Activated naive CD8-positive, alpha-beta T cell treated with anti-CD3 and anti-CD28 coated beads, Interleukin-2, amount 10 ng/mL, durations not matched to agents 7 days and 5 days (primary cell): ENCODE measurements around the gene CCDC40. TPM values are rescaled to one million over a fixed set of nuclear protein-coding genes. Genes with fewer than 3 reads are reported as not detected.

Experiments used
- ATAC-seq: fragments of 150-1000 bp; cut with Tn5 transposase; one replicate; pipeline ENCODE4 v1.10.0; 2021; ENCODE audit warnings: low read depth, moderate library complexity
- POLR2A ChIA-PET: fragments of 350-600 bp; sonication (Branson Sonifier 250); formaldehyde crosslinking; loops from one replicate; lab custom pipeline; 2021; ENCODE audit warnings: antibody characterized with exemption; lab: Charles Lee
- DNase-seq: peaks from one replicate; pipeline ENCODE4 v3.0.0; 2021
- H3K27ac Mint-ChIP-seq: one replicate; pipeline ENCODE4 v1.8.0; 2022; ENCODE audit warnings: mild to moderate bottlenecking, mixed read lengths
- H3K27me3 Mint-ChIP-seq: one replicate; pipeline ENCODE4 v1.8.0; 2022; ENCODE audit warnings: mild to moderate bottlenecking, moderate library complexity, mixed read lengths
- H3K36me3 Mint-ChIP-seq: one replicate; pipeline ENCODE4 v1.8.0; 2021; ENCODE audit warnings: mild to moderate bottlenecking, mixed read lengths
- H3K4me1 Mint-ChIP-seq: one replicate; pipeline ENCODE4 v1.8.0; 2021; ENCODE audit warnings: mixed read lengths
- H3K4me3 Mint-ChIP-seq: one replicate; pipeline ENCODE4 v1.8.0; 2022; ENCODE audit warnings: mild to moderate bottlenecking, moderate library complexity, mixed read lengths
- H3K9me3 Mint-ChIP-seq: one replicate; pipeline ENCODE4 v1.8.0; 2021; ENCODE audit warnings: mixed read lengths
- total RNA-seq, 2 experiments: library from RNA; stranded (reverse); gene quantifications; one replicate each; pipeline ENCODE4 v1.2.3, GENCODE V29; 2021

The CCDC40 gene
- total RNA-seq, 2 experiments from 2014 or later = 1.3 to 1.4 TPM

- Mint-ChIP-seq H3K4me3 (no peak overlapping the region), H3K27ac (no peak overlapping the region), H3K36me3 (no peaks in the 10 kb centered on the region), H3K9me3 (no peaks in the 10 kb centered on the region), H3K27me3 (no peaks in the 10 kb centered on the region), H3K4me1 (no peaks in the 10 kb centered on the region)
- peak; percentile 71 for DNase-seq
- peak; percentile 46 for ATAC-seq
- POLR2A ChIA-PET = interaction anchor here (0.7 to 1.4 kb wide), 2 partner anchors 12 to 14 kb away, joined by 3 to 4 read pairs; no protein-coding TSS in a partner anchor
These were observed 30.8 kb upstream of the CCDC40 start for GRCh38 chr17:80005360-80006338.

GRCh38 chr17:80006339-80006720, 30.1 kb upstream of the CCDC40 start:
- POLR2A ChIA-PET = interaction anchor here (0.7 kb wide), 1 partner anchor 14 kb away, joined by 3 read pairs; no protein-coding TSS in a partner anchor
- ATAC-seq (no peak), DNase-seq (no peak)
- H3K4me1 Mint-ChIP-seq = no peaks in the 10 kb centered on the region
- no peaks in the 10 kb centered on the region for H3K9me3 Mint-ChIP-seq
- H3K36me3 Mint-ChIP-seq = no peaks in the 10 kb centered on the region
- no peak overlapping the region for H3K27ac Mint-ChIP-seq
- no peaks in the 10 kb centered on the region for H3K27me3 Mint-ChIP-seq
- no peak overlapping the region for H3K4me3 Mint-ChIP-seq

- POLR2A ChIA-PET = no interaction called here
These were observed 29.4 kb upstream of the CCDC40 start for GRCh38 chr17:80006811-80007752.

GRCh38 chr17:80007939-80008338, 28.5 kb upstream of the CCDC40 start:
- Mint-ChIP-seq H3K27ac (no peak overlapping the region), H3K36me3 (no peaks in the 10 kb centered on the region), H3K27me3 (no peaks in the 10 kb centered on the region), H3K4me3 (no peak overlapping the region), H3K4me1 (no peaks in the 10 kb centered on the region), H3K9me3 (no peaks in the 10 kb centered on the region)
- POLR2A ChIA-PET = no interaction called here
- ATAC-seq = no peak
- DNase-seq = no peak

More at GRCh38 chr17:80006811-80007752, 29.4 kb upstream of the CCDC40 start:
- Mint-ChIP-seq H3K27me3 (no peaks in the 10 kb centered on the region), H3K36me3 (no peaks in the 10 kb centered on the region), H3K27ac (no peak overlapping the region), H3K4me3 (no peak overlapping the region), H3K4me1 (no peaks in the 10 kb centered on the region), H3K9me3 (no peaks in the 10 kb centered on the region)
- ATAC-seq (no peak), DNase-seq (no peak)

GRCh38 chr17:80008383-80008840, 28.0 kb upstream of the CCDC40 start:
- DNase-seq (peak; percentile 85), ATAC-seq (peak; percentile 73)
- no peaks in the 10 kb centered on the region for H3K27me3 Mint-ChIP-seq
- no peaks in the 10 kb centered on the region for H3K36me3 Mint-ChIP-seq
- no peaks in the 10 kb centered on the region for H3K9me3 Mint-ChIP-seq
- H3K4me3 Mint-ChIP-seq = no peak overlapping the region
- no peaks in the 10 kb centered on the region for H3K4me1 Mint-ChIP-seq
- POLR2A ChIA-PET = interaction anchor here (0.6 kb wide), 1 partner anchor 1226 kb away, joined by 3 read pairs; no protein-coding TSS in a partner anchor
- no peak overlapping the region for H3K27ac Mint-ChIP-seq

GRCh38 chr17:80008848-80009247, 27.6 kb upstream of the CCDC40 start:
- Mint-ChIP-seq H3K9me3 (no peaks in the 10 kb centered on the region), H3K27ac (no peak overlapping the region), H3K36me3 (no peaks in the 10 kb centered on the region), H3K4me1 (no peaks in the 10 kb centered on the region), H3K27me3 (no peaks in the 10 kb centered on the region), H3K4me3 (no peak overlapping the region)
- no peak for DNase-seq
- POLR2A ChIA-PET = interaction anchor here (0.6 kb wide), 1 partner anchor 1226 kb away, joined by 3 read pairs; no protein-coding TSS in a partner anchor
- no peak for ATAC-seq

- ATAC-seq (no peak), DNase-seq (no peak)
- Mint-ChIP-seq H3K9me3 (no peaks in the 10 kb centered on the region), H3K4me3 (no peak overlapping the region), H3K27ac (no peak overlapping the region), H3K4me1 (no peaks in the 10 kb centered on the region), H3K36me3 (no peaks in the 10 kb centered on the region), H3K27me3 (no peaks in the 10 kb centered on the region)
- POLR2A ChIA-PET = no interaction called here
These were observed 26.8 kb upstream of the CCDC40 start for GRCh38 chr17:80009391-80010282.

- DNase-seq (no peak), ATAC-seq (no peak)
- no peaks in the 10 kb centered on the region for H3K4me1 Mint-ChIP-seq
- H3K36me3 Mint-ChIP-seq = no peaks in the 10 kb centered on the region
- no peak overlapping the region for H3K27ac Mint-ChIP-seq
- no peak overlapping the region for H3K4me3 Mint-ChIP-seq
- H3K27me3 Mint-ChIP-seq = no peaks in the 10 kb centered on the region
- POLR2A ChIA-PET = no interaction called here
- H3K9me3 Mint-ChIP-seq = no peaks in the 10 kb centered on the region
These were observed 26.1 kb upstream of the CCDC40 start for GRCh38 chr17:80010283-80010858.

- Mint-ChIP-seq H3K4me3 (no peak overlapping the region), H3K4me1 (no peaks in the 10 kb centered on the region), H3K36me3 (no peaks in the 10 kb centered on the region), H3K9me3 (no peaks in the 10 kb centered on the region), H3K27ac (no peak overlapping the region), H3K27me3 (no peaks in the 10 kb centered on the region)
- POLR2A ChIA-PET = no interaction called here
- ATAC-seq = no peak
- no peak for DNase-seq
These were observed 24.4 kb upstream of the CCDC40 start for GRCh38 chr17:80011989-80012555.

- DNase-seq (no peak), ATAC-seq (no peak)
- H3K4me3 Mint-ChIP-seq = no peak overlapping the region
- POLR2A ChIA-PET = no interaction called here
- H3K9me3 Mint-ChIP-seq = no peaks in the 10 kb centered on the region
- no peak overlapping the region for H3K27ac Mint-ChIP-seq
- H3K4me1 Mint-ChIP-seq = no peaks in the 10 kb centered on the region
- H3K36me3 Mint-ChIP-seq = no peaks in the 10 kb centered on the region
- no peaks in the 10 kb centered on the region for H3K27me3 Mint-ChIP-seq
These were observed 23.4 kb upstream of the CCDC40 start for GRCh38 chr17:80012765-80013741.
